Pulmonary artery endothelial cell (primary cell): Measurements from ENCODE around the gene OS9. TPM values are rescaled to one million over a fixed set of nuclear protein-coding genes. Genes with fewer than 3 reads are reported as not detected.
A peak's percentile ranks its signal among the peaks of the same experiment; 100 is the strongest.
"Not testable (repeated sequence)": the region's sequence is repeated elsewhere in the genome, so short reads cannot be mapped to it uniquely, and the experiment has no call there.

Experiments
- DNase-seq: peaks from one replicate; pipeline ENCODE4 v3.0.0-alpha.2; 2011; ENCODE audit warnings: low read depth, low spot score
- total RNA-seq: library from RNA; depleted of rRNA; stranded (reverse); fragments of >200 nt; gene quantifications from 2 replicates; pipeline ENCODE4 v1.2.3, GENCODE V29; 2014

OS9 gene
- total RNA-seq, 1 donor from 2014 or later: 194 TPM

DNA sequence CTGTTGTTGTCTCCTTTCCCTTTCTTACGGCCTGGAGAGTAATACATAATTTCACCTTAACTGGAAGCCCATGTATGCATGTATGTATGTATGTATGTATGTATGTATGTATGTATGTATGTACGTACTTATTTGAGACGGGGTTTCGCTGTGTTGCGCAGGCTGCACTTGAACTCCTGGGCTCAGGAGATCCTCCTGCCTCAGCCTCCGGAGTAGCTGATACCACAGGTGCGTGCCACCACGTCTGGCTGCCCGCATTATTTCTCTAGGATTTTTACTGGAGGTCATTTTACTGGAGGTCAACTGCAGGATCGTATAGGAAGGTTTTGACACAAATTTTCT, 644 bp upstream of the OS9 start:
- no peak for DNase-seq

DNA sequence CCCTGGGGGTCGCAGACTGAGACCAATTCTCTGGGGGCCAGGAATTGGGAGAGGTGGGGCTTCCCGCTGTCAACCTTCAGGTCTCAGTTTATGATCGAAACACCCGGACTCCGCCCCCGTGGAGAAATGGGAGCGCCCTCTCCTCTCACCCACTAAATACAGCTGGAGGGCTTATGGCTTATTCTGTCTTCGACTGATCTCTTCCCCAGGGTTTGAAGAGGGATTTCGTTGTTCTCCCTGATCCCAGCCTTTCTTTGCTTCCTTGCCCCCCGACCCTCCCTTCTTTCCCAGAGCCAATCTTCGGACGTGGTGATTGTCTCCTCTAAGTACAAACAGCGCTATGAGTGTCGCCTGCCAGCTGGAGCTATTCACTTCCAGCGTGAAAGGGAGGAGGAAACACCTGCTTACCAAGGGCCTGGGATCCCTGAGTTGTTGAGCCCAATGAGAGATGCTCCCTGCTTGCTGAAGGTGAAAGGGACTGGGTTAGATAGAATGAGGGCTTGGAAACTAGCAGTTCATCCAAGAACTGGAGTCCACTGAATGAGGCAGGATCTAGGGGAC, 607 bp downstream of the OS9 start:
- DNase-seq: peak; percentile 17

DNA sequence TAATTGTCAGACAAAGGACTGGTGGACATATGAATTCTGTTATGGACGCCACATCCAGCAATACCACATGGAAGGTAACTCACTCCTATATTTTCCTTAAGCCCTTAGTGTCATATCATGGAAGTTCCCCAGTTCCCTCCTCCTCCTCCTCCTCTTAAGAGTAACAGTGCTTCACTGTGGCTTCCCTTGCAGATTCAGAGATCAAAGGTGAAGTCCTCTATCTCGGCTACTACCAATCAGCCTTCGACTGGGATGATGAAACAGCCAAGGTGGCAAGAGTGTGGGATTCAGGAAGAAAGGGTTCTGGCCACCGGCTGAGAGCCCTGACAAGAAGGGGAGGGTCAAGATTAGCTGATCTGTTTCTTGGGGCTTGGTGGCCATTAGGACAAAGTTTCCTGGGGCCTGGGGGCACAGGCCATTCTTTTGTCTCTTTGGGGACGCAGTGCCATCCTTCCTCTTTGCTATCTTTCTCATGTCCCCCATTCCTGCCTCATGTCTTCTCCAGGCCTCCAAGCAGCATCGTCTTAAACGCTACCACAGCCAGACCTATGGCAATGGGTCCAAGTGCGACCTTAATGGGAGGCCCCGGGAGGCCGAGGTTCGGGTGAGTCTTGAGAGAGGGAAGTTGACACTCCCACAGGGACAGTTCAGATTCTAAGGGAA, 2.0 kb downstream of the OS9 start:
- DNase-seq: no peak

DNA sequence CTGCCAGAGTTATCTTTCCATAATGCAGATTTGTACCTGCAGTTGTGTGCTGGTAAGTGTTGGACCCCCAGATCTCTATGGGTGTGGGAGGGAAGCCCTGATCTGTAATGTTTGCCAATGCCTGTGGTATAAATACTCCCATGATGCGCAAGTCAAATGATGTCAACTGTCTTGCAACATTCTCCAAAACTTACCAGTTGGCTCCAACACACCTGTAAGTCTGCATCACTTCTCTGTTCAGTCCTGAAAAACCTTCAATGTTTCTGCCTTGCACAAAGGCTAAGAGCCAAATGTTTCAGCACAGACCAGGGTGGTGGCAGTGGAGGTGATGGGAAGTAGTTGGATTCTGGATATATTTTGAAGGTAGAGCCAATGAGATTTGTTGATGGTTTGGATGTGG, 3.1 kb downstream of the OS9 start:
- DNase-seq: no peak

DNA sequence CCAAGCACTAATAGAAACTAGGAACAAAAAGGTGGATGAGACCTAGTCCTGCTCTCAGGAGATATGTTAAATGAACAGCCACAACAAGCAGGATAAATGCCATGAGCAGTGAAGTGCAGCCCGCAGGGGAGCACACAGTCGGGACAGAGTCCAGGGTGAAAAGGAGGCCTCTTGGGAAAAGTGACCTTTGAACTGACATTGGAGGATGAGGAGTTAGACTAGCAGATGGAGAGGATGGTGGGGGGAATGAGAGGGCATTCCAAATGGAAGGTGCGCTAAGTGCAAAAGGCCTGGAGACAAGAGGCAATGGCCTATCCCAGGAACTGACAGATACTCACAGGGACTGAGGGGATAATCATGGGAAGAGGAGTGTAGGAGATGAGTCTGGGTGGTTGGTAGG, 4.5 kb downstream of the OS9 start:
- no peak for DNase-seq

DNA sequence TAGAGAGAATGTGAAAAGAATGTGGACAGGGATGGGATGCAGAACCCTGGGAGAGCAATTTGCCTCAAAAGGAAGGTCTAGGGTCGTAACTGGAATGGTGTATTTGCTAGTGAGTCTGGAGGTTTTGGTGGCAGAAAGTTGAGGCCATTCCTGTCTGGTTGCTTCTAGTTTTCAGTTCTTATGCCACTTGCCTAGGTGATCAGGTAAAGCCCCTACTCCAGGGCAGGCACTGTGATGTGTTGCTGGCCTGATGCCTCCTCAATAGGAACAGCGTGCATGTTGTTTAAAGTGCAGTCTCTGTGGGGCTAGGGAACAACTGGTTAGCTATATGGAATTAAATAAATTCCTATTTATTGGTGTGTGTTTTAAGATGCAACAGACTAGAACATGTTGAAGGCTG, 6.4 kb downstream of the OS9 start:
- no peak for DNase-seq

DNA sequence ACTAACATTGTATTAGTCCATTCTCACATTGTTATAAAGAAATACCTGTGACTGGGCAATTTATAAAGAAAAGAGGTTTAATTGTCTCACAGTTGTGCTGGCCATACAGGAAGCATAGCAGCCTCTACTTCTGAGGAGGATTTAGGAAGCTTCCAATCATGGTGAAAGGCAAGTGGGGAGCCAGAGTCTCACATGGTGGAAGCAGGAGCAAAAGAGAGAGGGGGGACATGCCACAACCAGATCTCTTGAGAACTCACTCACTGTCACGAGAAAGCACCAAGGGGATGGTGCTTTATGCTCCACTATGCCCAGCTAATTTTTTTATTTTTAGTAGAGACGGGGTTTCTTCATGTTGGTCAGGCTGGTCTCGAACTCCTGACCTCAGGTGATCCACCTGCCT, 13.3 kb downstream of the OS9 start:
- DNase-seq: no peak

DNA sequence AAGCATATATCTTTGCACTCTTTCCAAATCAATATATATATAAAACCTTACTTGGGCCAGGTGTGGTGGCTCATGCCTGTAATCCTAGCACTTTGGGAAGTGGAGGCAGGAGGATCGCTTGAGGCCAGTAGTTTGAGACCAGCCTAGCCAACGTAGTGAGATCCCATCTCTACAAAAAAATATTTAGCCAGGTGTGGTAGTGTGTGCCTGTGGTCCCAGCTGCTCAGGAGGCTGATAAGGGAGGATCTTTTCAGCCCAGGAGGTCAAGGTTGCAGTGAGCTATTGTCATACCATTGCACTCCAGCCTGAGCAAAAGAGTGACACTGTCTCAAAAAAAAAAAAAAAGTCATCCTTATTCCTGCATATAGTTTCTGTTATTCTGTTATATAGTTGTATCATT, 14.4 kb downstream of the OS9 start:
- DNase-seq: no peak

DNA sequence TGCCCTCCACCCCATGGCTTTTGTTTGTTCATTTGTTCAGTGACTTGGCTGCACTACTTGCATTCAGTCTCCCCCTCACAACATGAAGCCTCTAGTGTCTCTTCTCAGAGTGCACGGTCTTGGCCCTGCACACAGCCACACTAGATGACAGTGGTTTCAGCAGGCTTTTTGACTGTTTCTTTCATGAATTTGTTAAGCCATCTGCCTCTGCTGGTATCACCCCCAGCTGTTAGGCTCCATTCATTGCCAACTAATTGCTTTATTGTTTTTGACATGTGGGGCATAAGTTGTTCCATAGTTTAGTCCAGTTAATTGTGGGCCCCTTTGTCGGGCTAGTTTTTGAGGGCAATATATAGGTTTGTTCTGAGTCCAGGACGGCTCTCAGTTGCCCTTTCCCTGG, 18.8 kb downstream of the OS9 start:
- no peak for DNase-seq

DNA sequence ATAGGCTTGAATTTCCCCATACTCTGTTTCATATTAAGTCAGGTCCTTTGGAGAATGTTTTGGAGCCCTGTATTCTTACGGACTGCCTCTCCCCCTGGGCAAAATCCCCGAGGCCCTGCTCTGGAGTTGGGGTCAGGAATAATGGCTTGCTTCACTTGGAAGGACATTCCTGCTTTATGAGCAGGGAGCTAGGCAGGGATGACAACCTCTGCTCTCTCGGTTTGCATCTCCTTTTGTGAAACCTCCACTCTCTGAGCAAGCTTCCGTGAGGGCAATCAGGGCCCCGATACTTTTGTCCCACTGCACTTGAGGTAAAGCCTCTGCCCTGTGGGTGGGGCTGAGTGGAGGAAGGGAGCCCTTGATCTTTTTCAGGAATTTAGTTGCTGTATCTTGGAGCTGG, 19.3 kb downstream of the OS9 start:
- DNase-seq: no peak

DNA sequence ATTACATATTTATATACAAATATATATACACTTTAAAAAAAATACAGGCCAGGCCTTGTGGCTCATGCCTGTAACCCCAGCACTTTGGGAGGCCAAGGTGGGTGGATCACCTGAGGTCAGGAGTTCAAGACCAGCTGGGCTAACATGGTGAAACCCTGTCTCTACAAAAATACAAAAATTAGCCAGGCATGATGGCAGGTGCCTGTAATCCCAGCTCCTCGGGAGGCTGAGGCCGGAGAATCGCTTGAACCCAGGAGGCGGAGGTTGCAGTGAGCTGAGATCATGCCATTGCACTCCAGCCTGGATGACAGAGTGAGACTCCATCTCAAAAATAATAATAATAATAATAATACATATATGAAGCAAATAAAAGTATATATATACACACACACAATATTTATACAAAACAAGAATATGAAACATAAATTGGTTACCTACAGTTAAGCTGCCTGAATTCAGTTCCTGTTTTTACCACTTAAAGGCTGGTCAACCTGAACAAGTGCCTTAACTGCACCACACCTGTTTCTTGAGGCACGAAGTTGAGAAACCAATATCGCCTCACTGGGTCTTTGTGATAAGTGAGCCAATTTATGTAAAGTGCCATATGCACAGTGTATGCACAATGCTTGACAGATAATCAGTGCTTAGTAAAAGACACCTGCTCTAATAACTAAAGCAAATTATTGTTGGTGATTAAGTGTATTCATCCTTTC, 21.3 kb downstream of the OS9 start:
- not testable (repeated sequence) for DNase-seq

DNA sequence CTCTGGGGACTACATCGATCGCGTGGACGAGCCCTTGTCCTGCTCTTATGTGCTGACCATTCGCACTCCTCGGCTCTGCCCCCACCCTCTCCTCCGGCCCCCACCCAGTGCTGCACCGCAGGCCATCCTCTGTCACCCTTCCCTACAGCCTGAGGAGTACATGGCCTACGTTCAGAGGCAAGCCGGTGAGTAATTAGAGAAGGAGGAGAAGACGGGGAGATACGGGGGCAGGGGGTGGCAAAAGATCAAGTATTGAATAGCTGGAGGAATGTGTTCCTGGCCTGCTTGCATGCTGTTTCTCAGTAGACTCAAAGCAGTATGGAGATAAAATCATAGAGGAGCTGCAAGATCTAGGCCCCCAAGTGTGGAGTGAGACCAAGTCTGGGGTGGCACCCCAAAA, 21.9 kb downstream of the OS9 start:
- no peak for DNase-seq

DNA sequence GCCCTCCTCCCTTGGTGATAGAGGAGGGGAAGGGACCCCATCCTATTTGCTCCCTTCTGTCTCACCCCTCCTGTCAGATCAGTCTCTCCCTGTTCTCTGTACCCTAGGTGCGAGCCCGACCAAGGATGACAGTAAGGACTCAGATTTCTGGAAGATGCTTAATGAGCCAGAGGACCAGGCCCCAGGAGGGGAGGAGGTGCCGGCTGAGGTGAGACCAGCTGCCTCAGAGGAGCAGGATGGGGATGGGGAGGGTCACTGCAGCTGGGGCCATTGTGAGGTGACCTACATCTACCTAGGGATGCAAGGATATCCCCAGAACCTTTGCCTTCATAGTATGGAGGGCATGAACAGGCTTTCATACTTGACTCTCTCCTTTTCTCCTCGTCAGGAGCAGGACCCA, 22.4 kb downstream of the OS9 start:
- no peak for DNase-seq

DNA sequence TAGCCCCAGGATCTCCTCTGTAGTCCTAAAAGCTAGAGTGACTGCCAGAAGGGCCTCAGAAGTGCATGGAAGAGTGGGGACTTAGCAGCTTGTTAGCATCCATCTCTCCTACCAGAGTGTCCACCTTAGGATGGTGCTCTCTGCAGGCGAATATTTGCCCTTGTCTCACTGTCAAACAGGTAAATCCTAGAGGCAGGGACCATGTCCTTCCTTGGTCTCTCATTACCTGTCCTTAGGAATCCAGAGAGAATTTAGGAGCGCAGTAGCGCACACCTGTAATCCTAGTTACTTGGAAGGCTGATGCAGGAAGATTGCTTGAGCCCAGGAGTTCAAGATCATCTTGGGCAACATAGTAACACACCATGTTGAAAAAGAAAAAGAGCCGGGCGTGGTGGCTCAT, 23.2 kb downstream of the OS9 start:
- no peak for DNase-seq

DNA sequence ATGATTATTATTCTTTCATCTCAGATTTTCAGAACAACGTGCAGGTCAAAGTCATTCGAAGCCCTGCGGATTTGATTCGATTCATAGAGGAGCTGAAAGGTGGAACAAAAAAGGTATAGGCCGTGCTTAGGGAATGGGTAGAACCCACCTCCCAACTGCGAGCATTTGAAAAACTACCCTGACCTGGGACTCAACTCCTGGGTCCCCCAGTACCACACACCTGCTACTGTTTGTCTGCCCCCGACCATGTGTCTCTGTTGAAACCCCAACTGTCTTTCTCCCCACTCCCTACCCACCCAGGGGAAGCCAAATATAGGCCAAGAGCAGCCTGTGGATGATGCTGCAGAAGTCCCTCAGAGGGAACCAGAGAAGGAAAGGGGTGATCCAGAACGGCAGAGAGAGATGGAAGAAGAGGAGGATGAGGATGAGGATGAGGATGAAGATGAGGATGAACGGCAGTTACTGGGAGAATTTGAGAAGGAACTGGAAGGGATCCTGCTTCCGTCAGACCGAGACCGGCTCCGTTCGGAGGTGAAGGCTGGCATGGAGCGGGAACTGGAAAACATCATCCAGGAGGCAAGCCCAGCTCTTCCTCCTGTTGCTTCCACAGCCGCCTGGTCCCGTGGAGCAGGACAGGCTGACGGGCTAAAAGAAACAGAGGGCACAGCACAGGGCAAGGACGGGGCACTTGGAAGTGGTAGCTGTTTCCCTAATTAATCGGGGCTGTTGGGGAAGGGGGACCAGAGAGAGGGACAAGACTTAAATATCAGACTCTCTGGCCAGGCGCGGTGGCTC, 24.1 kb downstream of the OS9 start:
- no peak for DNase-seq

DNA sequence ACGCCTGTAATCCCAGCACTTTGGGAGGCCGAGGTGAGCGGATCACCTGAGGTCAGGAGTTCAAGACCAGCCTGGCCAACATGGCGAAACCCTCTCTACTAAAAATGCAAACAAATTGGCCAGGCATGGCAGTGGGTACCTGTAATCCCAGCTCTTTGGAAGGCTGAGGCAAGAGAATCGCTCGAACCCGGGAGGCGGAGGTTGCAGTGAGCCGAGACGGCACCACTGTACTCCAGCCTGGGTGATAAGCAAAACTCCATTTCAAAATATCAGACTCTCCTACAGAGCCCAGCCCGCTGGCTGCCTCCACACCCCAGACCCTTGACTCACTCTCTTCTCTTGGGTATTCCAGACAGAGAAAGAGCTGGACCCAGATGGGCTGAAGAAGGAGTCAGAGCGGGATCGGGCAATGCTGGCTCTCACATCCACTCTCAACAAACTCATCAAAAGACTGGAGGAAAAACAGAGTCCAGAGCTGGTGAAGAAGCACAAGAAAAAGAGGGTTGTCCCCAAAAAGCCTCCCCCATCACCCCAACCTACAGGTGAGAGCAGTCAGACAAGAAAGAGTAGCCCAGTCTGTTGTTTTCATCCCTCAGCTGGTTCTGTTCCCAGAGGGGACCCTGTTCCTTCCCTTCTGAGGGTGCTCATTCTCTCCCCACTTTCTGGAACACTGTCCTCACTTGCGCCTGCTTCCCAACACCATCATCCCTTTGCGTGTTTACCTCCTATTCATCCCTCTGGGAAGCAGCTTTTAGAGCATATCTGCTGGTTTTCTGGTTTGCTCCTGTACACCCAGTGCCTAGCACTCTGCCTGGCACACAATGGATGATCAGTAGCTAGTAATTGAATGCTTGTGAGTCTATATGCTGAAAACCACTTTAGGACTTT, 25.0 kb downstream of the OS9 start:
- DNase-seq: no peak

DNA sequence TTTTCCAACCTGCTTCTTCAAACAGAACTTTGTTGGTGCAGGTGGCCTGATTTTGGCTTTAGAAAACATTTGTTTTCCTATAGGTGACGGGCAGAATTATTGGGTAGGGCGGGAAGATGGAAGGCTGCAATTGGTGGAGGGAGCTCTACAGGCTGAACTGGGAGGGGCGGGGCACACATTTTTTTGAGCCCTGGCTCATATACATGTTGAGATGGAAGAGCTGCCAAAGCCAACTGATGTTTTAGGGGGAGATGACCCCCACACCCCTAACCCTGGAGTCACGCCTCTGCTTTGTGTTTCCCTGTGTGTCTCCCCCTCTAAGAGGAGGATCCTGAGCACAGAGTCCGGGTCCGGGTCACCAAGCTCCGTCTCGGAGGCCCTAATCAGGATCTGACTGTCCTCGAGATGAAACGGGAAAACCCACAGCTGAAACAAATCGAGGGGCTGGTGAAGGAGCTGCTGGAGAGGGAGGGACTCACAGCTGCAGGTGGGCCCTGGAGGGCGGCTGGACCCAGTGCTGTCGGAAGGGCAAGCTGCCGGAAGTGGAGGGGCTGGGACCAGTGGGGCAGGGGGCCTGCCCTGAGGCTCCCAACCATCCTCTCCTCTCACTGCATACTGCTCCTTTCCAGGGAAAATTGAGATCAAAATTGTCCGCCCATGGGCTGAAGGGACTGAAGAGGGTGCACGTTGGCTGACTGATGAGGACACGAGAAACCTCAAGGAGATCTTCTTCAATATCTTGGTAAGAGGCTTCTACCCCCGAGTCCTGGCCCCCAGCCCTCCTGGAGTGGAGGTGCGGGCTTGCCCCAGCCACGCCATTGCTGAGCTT, 26.1 kb downstream of the OS9 start:
- no peak for DNase-seq

DNA sequence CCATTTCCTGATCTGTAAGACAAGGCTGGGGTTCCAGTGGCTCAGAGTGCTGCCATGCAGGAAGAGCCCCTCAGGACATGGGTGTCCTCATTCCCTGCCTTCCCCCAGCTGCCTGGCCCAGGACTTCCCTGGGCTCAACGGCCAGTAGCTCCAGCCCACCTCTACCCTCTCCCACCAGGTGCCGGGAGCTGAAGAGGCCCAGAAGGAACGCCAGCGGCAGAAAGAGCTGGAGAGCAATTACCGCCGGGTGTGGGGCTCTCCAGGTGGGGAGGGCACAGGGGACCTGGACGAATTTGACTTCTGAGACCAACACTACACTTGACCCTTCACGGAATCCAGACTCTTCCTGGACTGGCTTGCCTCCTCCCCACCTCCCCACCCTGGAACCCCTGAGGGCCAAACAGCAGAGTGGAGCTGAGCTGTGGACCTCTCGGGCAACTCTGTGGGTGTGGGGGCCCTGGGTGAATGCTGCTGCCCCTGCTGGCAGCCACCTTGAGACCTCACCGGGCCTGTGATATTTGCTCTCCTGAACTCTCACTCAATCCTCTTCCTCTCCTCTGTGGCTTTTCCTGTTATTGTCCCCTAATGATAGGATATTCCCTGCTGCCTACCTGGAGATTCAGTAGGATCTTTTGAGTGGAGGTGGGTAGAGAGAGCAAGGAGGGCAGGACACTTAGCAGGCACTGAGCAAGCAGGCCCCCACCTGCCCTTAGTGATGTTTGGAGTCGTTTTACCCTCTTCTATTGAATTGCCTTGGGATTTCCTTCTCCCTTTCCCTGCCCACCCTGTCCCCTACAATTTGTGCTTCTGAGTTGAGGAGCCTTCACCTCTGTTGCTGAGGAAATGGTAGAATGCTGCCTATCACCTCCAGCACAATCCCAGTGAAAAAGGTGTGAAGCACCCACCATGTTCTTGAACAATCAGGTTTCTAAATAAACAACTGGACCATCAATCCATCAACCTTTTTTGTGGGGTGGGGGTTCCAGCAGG, 27.0 kb downstream of the OS9 start:
- no peak for DNase-seq
